Osteocyte (in vitro differentiated cells): Measurements from ENCODE around the gene UPK1B. TPM values are rescaled to one million over a fixed set of nuclear protein-coding genes. Genes with fewer than 3 reads are reported as not detected.

Experiments used
- DNase-seq: peaks from one replicate; pipeline ENCODE4 v3.0.0; 2021; ENCODE audit warnings: mixed read lengths; ENCODE audit not compliant: unreplicated experiment; ENCODE audit errors: extremely low spot score
- H3K27ac Mint-ChIP-seq: one replicate; pipeline ENCODE4 v1.8.0; 2021; ENCODE audit warnings: mild to moderate bottlenecking, mixed read lengths; ENCODE audit not compliant: unreplicated experiment
- H3K27me3 Mint-ChIP-seq: one replicate; pipeline ENCODE4 v1.8.0; 2021; ENCODE audit warnings: mixed read lengths; ENCODE audit not compliant: unreplicated experiment
- H3K36me3 Mint-ChIP-seq: one replicate; pipeline ENCODE4 v1.8.0; 2021; ENCODE audit warnings: mixed read lengths; ENCODE audit not compliant: unreplicated experiment
- H3K4me1 Mint-ChIP-seq: one replicate; pipeline ENCODE4 v1.8.0; 2021; ENCODE audit warnings: mixed read lengths; ENCODE audit not compliant: unreplicated experiment
- H3K4me3 Mint-ChIP-seq: one replicate; pipeline ENCODE4 v1.8.0; 2021; ENCODE audit warnings: mild to moderate bottlenecking, moderate library complexity, mixed read lengths; ENCODE audit not compliant: unreplicated experiment
- H3K9me3 Mint-ChIP-seq: one replicate; pipeline ENCODE4 v1.8.0; 2021; ENCODE audit warnings: mixed read lengths; ENCODE audit not compliant: unreplicated experiment
- total RNA-seq: library from RNA; stranded (reverse); gene quantifications from 2 replicates; pipeline ENCODE4 v1.2.1, GENCODE V29; 2021
- TF ChIP-seq, protein P1 (sequence below): fragments of 200-600 bp; sonication (generic); IDR thresholded peaks from 2 replicates; pipeline ENCODE4 v1.5.0; 2021; ENCODE audit warnings: antibody characterized with exemption, mild to moderate bottlenecking, moderate library complexity

Gene UPK1B
- total RNA-seq, 1 donor from 2014 or later = 0.24 TPM

- H3K9me3 Mint-ChIP-seq = peaks cover 9% of the 10 kb centered on the region
- no peaks in the 10 kb centered on the region for H3K36me3 Mint-ChIP-seq
- DNase-seq = no peak
- no peak overlapping the region for H3K27ac Mint-ChIP-seq
- no peaks in the 10 kb centered on the region for H3K27me3 Mint-ChIP-seq
- no peak overlapping the region for H3K4me3 Mint-ChIP-seq
- H3K4me1 Mint-ChIP-seq = peaks cover 3% of the 10 kb centered on the region
- TF ChIP-seq, protein P1, sequence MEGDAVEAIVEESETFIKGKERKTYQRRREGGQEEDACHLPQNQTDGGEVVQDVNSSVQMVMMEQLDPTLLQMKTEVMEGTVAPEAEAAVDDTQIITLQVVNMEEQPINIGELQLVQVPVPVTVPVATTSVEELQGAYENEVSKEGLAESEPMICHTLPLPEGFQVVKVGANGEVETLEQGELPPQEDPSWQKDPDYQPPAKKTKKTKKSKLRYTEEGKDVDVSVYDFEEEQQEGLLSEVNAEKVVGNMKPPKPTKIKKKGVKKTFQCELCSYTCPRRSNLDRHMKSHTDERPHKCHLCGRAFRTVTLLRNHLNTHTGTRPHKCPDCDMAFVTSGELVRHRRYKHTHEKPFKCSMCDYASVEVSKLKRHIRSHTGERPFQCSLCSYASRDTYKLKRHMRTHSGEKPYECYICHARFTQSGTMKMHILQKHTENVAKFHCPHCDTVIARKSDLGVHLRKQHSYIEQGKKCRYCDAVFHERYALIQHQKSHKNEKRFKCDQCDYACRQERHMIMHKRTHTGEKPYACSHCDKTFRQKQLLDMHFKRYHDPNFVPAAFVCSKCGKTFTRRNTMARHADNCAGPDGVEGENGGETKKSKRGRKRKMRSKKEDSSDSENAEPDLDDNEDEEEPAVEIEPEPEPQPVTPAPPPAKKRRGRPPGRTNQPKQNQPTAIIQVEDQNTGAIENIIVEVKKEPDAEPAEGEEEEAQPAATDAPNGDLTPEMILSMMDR = no peak
Measured at GRCh38 chr3:119148493-119149180, 24.8 kb upstream of the UPK1B start.

DNA sequence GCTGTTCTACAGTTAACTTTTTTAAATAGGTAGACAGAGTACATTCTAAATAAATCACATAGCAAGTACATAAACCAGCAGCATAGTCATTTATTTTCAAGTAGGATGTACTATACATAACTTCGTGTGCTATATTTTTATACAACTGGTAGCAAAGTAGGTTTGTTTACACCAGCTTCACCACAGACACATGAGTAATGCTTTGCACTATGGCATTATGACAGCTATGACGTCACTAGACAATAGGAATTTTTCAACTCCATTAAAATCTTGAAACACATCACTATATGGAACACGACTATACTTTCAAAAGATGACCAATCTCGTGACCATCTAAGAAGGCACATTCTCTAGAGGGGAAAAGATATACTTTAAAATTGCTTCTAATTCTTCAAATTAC, 23.9 kb upstream of the UPK1B start:
- no peak for DNase-seq
- Mint-ChIP-seq H3K36me3 (no peaks in the 10 kb centered on the region), H3K4me1 (peaks cover 3% of the 10 kb centered on the region), H3K4me3 (no peak overlapping the region), H3K27ac (no peak overlapping the region), H3K27me3 (no peaks in the 10 kb centered on the region), H3K9me3 (peaks cover 15% of the 10 kb centered on the region)
- TF ChIP-seq, protein P1 = no peak

- H3K36me3 Mint-ChIP-seq = peaks cover 4% of the 10 kb centered on the region
- no peak overlapping the region for H3K4me3 Mint-ChIP-seq
- no peak overlapping the region for H3K27ac Mint-ChIP-seq
- DNase-seq = no peak
- peaks cover 15% of the 10 kb centered on the region for H3K9me3 Mint-ChIP-seq
- no peaks in the 10 kb centered on the region for H3K27me3 Mint-ChIP-seq
- TF ChIP-seq, protein P1 = no peak
- no peaks in the 10 kb centered on the region for H3K4me1 Mint-ChIP-seq
Measured at GRCh38 chr3:119156868-119157267, 16.5 kb upstream of the UPK1B start.

GRCh38 chr3:119157971-119158370, 15.4 kb upstream of the UPK1B start:
- Mint-ChIP-seq H3K4me3 (no peak overlapping the region), H3K36me3 (peaks cover 4% of the 10 kb centered on the region), H3K9me3 (peaks cover 12% of the 10 kb centered on the region), H3K4me1 (no peaks in the 10 kb centered on the region), H3K27me3 (no peaks in the 10 kb centered on the region), H3K27ac (no peak overlapping the region)
- no peak for DNase-seq
- TF ChIP-seq, protein P1 = no peak

DNA sequence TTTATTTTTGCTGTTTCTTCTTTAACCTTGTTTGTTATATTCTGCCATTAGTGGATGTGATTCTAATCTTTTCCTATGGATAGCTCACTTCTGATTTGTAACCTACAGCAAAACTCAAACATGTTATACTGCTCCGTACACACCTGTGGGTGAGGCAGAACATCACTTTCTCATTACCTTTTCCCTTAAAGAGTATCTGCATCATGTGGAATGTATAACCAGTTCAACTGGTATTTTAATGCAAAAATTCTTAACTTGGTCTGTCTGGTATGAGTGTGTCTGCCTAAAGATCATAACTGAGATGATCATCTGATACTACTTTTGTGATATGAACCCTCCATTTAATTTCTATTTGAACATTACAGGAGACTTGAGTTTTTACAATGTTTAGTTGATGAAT, 13.0 kb upstream of the UPK1B start:
- TF ChIP-seq, protein P1 = no peak
- H3K36me3 Mint-ChIP-seq = peaks cover 8% of the 10 kb centered on the region
- DNase-seq = no peak
- H3K4me3 Mint-ChIP-seq = no peak overlapping the region
- H3K9me3 Mint-ChIP-seq = peaks cover 4% of the 10 kb centered on the region
- no peaks in the 10 kb centered on the region for H3K27me3 Mint-ChIP-seq
- no peaks in the 10 kb centered on the region for H3K4me1 Mint-ChIP-seq
- no peak overlapping the region for H3K27ac Mint-ChIP-seq
